GM18858 (cell line): ENCODE measurements around the gene LDHAL6B.

Experiments
- ATAC-seq: cut with Tn5 transposase; IDR thresholded peaks from one replicate; pipeline ENCODE4 v1.9.1; 2021; ENCODE audit not compliant: unreplicated experiment

The LDHAL6B gene

DNA sequence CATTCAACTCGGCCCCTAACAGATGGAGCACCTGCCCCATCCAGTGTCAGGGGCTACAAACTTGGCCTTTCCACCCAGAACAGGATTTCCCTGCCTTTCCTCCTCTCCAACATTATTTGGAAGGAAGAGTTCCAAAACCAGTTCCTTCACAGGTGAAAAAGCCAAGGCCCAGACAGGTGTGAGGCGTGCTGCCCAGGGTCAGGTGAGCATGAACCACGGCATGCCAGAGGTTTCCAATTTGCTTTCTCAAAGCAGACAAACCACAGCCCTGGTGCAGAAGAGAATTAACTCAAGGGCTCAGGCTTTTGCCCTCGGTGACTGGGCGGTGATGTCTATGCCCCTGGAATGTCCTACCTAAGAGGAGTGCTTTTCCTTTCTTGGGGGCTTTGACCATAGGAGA lies 43.2 kb downstream of the LDHAL6B start:
- no peak for ATAC-seq

DNA sequence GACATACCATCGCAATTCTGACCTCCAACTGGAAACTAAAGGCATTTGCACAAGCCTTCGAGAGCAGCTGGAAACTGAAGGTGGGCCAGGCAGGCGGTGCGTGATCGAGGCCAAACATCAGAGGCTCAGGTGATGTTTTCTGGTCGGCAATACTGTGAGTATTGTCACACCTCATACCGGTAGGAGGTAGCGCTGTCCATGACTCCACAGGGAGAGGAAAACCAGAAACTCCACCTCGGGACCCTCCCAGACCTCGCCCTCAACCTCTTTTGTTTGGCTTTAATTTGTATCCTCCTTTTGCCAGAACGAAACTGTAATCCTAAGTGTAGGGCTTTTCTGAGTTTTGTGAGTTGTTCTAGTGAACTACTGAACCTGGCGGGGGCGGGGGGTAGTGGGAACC lies 43.6 kb downstream of the LDHAL6B start:
- no peak for ATAC-seq

DNA sequence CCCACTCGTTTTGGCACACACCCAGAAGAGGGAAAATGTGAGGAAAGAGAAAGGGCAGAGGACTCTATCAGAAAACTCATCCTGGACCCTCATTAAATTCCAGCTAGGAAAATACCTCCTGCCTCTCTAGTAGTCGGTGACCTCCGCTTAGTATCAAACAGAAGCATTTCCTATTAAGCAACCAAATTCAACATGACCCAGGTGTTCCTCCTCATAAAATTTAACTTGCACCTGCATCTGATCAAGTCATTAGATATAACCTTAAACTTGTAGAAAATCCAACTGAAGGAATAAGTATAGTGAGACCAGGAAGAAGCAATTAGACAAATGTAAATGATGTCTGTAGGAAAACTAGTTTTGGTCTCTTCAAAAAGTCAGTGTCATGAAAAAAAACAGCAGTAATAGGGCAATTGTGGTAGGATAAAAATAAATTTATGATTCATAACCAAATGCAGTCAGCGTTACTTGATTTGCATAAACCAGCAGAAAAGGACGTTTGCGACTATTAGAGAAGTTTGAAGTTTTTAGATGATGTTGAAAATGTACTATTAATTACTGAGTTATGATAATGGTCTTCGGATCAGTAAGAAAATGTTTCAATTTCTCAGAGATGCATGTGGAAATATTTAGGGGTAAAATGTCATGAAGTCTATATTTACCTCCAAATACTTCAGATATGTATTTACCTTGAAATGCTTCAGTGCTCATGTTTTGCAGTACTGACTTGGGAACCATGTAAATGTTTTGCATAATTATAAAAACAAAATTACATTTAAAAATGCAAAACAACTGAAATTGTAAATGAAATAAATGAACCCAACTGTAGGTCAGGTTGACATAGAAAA lies 44.6 kb downstream of the LDHAL6B start:
- ATAC-seq: peak; percentile 52

DNA sequence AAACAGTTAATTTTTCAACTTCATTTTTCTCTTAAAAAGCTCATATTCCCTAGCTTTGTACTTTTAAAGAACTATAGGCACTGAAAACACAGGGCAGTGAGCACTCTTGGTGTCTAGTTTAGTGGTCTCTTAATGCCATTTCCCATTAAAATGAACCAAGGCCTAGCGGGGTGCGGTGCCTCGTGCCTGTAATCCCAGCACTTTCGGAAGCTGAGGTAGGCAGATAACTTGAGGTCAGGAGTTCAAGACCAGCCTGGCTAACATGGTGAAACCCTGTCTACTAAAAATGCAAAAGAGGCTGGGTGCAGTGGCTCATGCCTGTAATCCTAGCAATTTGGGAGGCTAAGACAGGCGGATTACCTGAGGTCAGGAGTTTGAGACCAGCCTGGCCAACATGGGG lies 45.5 kb downstream of the LDHAL6B start:
- ATAC-seq: no peak

DNA sequence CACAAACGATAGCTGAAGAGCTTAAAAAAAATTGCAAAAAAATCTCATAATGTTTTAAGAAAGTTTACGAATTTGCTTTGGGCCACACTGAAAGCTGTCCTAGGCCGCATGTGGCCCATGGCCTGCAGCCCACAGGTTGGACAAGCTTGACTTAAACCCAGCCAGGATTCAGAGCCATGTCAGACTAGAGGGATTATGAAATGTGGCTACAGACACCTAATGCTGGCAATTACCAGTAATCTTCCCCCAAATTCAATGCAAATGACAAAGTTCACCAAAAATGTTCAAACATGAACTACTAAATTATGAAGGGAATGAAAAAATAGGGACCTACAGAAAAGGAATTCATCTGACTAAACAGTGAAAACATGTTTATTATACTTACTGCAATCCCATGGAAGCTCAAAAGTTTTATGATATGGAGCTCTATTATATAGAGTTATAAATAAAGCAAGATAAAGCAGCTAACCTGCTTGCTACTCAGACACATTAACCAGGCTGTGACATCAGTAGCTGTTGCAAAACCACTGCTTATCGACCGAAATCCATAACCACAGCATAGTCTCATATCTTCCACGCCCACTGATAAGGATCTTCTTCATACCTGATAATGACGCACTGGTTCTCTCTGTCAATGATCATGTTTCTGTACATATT lies 49.2 kb downstream of the LDHAL6B start:
- ATAC-seq: no peak

DNA sequence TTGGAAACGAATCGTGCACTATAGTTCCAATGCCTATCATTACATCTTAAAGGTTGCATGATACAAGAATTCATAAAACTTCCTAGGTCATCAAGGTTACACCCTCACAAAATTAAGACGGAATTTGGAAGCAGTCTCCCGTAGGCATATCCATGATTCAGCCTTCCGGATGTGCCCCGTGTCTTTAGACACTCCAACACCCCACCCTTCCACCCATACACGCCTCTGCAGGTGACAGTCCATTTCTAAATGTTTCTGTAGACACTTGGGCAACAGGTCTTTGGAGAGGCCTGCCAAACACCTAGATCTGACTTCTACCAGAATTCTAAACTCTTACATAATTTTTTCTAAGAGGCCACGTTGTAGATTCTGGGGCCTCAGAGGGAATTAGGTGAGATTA lies 49.8 kb downstream of the LDHAL6B start:
- no peak for ATAC-seq

DNA sequence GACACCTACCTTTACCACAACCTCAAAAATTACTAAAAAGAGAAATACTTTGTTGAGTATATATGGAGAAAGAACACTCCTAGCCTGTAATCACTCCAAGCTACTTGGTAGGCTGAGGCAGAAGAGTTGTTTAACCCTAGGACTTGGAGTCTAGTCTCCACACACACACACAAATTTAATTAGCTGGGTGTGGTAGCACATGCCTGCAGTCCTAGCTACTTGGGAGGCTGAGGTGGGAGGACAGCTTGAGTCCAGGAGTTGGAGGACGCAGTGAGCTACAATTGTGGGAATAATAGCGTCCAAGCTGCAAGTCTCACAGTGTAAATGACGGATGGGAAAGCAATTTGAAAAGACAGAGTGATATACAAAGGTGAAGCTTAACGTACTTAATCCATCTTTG lies 50.5 kb downstream of the LDHAL6B start:
- ATAC-seq: no peak
